GM18520 (cell line): ENCODE data around the gene EIF4H.
"Not testable (repeated sequence)": the region's sequence is repeated elsewhere in the genome, so short reads cannot be mapped to it uniquely, and the experiment has no call there.

Experiments used
- ATAC-seq: cut with Tn5 transposase; IDR thresholded peaks from one replicate; pipeline ENCODE4 v1.9.1; 2021; ENCODE audit not compliant: unreplicated experiment

EIF4H gene

DNA sequence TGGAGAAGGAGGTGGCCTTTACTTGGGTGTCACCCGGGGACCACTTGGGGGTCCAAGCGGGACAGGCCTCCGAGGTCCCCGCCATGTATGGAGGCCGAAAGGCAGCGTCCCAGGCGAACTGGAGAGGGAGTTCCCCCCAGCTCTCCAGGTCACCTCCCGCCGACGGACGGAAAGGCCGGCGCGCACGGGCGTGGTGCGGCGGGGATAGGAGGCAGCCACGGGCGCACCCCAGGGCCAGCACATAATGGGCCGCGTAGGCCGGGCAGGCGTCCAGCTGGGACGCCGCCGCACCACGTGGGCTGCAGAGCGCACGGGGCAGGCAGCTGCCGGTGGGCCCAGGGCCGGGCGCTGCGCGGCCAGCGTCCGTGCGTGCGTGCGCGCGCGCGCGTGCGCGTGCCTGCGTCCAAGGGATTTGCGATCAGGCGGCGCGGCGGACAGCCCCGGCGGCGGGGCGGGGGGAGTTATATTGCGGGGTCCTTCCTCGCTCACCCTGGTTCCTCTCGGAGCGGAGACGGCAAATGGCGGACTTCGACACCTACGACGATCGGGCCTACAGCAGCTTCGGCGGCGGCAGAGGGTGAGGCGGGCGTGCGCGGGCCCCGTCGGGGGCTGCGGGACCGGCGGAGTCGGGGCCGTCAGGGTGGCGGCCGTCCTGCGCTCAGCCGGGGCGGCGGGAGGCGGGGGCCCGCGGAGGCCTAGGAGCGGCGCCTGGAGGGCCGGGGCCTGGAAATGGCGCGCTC lies at the start of gene EIF4H:
EIF4H (plus strand) TSS at position 491 of the 740 bp plus-strand sequence; CDS start at position 519, 28 bp downstream.
- ATAC-seq = peak; percentile 79

DNA sequence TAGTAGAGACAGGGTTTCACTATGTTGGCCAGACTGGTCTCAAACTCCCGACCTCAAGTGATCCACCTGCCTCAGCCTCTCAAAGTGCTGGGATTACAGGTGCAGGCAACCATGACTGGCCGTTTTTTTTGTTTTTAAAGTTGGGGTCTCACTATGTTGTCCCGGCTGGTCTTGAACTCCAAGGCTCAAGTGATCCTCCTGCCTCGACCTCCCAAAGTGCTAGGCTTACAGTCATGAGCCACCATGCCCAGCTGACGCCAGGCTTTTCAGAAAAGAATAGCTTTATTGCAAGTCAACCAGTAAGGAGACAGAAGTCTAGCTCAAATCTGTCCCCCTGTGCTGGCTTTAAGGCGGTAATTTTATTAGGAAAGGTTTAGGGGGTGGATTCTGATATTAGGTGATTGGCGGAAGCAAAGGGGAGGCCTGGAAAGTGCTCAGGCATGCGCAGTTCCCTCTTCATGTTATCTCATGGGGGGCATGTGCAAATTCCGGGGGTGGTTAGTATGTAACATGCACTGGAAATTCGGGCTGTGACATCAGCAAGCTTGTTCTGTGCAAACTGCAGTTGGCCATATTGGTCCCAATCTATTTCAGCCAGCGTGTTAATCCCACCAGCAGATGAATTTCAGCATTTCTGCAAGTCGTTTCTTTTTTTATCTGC lies 47.8 kb upstream of the EIF4H start:
- ATAC-seq = no peak

DNA sequence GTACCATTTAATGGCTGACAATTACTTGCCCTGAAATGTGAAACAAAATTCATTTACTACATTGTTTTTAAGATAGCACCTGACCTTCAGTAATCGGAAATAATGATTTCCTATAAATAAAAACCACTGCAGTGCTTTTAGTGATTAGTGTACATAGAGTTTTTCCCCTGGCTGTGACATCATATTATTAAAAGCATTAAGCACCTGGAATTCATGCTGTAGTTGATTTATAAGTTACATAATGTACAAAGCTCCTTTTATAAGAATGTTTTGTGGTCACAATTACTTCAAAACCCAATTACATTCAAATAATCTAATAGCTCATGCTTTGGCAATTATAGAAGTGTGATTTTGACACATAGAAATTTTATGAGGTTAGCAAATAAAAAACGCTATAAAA lies 44.3 kb upstream of the EIF4H start:
- ATAC-seq = no peak

DNA sequence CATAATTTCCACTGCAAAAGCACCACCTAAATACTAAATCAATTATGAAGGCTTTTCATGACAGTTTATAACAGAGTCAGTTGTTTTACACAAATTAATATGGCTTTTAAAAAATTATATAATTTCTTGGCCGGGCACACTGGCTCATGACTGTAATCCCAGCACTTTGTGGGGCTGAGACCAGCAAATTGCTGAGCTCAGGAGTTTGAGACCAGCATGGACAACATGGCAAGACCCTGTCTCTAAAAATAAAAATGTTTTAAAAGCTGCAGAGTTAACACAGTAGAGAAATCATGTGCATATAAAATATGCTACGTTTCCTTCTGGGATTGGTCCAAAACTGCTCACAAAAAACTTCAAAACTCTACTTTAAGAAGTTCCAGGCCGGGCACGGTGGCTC lies 43.6 kb upstream of the EIF4H start:
- no peak for ATAC-seq

DNA sequence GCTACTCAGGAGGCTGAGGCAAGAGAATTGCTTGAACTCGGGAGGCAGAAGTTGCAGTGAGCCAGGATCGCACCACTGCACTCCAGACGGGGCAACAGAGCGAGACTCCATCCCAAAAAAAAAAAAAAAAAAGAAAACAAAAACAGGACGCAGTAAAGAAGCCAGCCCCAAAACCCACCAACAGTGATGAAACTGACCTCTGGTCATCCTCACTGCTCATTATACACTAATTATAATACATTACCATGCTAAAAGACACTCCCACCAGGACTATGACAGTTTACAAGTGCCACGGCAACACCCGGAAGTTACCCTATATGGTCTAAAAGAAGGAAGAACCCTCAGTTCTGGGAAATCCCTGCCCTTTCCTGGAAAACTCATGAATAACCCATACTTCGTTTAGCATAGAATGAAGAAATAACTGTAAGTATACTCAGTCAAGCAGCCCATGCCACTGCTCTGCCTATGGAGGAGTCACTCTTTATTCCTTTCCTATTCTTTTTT lies 40.0 kb upstream of the EIF4H start:
- ATAC-seq = no peak

DNA sequence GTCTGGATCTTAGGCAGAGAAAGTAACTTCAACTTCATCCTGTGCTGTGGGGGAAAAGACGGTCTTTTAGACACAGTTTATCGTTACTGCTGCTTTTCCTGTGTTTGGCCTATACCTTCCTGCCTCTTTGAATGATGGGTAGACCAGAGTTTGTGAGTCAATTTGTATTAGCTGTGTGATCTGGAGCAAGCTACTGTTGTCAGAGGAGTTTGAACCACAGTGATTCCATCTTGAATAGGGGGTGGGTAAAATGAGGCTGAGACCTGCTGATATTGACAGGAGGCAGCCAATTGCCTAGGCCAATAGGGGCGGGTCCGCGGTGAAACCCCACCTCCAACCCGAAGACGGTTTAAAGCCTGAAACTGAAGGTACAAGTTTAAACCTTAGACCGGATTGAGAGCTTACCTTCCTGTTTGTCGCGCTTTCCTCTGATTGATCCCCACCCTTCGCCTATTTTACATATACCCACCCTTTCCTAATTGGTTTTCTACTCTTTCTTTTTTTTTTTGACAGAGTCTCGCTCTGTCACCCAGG lies 35.8 kb upstream of the EIF4H start:
- ATAC-seq = no peak

DNA sequence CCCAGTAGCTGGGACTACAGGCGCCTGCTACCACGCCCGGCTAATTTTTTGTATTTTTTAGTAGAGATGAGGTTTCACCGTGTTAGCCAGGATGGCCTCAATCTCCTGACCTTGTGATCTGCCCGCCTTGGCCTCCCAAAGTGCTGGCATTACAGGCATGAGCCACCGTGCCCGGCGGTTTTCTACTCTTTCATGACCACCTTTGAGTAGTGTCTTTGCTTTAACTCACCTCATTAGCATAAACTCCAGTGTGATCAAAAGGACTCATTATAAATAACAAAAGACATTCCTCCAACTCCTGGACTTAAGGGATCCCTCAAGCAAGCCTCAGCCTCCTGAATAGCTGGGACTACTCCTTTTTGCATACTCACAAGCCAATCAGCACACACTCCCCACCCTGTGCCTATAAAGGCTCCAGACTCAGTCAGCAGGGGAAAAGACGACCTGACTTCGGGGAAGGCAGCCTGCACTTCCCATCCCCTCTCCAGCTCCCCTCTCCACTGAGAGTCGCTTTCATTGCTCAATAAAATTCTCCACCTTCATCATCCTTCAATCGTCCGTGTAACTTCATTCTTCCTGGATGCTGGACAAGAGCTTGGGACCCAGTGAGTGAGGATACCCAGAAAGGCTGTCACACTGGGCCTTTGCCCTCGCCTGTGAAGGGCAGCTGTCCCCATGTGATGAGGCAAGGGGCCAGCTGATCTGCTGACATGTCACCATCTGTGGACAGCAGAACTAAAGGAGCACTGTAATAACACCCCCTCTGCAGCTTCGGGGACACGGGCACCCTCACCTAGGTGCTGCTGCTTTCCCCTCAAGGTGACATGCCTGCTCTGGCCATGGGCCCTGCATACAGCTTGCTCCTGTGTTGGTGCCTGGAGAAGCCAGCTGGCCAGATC lies 35.0 kb upstream of the EIF4H start:
- no peak for ATAC-seq

DNA sequence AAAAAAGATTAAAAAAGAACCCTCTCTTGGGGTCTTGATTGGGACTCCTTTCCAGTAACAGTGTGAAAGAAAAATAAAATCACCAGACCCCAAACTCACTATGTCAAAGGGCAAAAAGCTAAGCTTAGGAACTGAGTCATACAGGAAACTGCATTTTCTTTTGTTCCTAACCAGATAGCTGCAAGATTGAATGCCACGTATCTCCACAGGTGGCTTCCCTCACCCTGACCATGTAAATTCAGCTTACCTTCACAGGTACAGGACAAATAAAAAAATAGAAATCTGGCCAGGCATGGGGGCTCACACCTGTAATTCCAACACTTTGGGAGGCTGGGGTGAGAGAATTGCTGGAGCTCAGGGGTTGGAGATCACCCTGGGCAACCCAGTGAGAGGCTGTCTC lies 32.5 kb upstream of the EIF4H start:
- no peak for ATAC-seq

DNA sequence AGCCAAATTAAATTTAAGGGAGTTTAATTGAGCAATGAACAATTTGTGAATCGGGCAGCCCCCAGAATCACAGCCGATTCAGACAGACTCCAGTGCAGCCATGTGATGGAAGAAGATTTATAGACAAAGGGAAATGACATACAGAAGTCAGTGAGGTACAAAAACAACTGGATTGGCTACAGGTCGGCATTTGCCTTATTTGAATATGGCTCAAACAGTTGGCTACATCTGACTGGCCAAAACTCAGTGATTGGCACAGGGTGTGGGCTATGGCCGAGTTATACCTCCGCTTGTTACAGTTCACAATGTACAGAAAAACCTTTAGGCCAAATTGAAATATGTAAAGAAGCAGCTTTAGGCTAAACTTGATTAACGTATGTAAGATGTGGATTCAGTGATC lies 30.8 kb upstream of the EIF4H start:
- no peak for ATAC-seq

DNA sequence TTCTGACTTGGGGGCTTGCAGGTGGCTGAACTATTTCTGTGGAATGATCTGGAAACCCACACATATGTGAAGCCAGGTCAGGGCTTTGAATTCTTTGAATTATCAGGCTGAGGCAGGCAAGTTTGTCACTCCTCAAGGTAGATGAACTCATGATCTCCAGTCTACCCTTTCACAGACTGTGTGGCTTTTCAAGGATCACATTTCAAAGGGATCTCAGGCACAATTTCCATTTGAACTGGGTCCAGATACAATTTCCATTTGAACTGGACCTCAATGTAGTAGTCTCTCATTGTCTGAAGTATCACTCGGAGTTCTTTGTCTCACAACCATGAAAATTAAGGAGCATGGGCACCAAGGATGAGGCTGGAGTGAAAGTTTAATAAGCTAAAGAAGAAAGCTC lies 25.7 kb upstream of the EIF4H start:
- no peak for ATAC-seq

DNA sequence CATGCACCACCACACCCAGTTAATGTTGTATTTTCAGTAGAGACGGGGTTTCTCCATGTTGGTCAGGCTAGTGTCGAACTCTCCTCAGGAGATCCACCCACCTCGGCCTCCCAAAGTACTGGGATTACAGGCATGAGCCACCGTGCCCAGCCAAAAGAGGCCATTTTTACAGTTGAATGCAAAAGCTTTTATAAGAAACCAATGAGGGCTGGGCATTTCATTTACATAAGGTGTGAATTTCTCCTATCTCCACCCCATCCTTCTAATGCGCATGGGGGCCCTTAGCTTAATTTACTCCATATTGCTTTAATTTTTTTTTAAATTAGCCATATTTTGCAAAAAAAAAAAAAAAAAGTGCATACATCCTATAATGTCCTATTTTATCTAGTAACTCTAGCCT lies 25.1 kb upstream of the EIF4H start:
- no peak for ATAC-seq

DNA sequence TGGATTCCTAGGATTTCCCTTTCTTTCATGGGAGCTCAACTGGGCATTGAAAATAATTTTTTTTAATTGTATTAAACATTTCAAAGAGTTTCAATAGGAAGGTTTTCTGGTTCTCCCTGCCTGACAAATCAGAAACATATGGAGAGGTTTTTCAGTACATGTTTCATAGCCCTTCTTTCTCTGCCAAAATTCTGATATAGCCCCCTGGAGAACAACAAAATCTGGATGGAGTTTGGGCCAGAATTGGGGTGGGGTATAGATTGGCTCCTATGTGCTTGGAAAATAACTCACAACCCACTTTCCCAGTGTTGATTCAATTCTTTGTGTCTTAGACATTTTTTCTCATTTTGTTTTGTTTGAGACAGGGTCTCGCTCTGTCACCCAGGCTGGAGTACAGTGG lies 24.6 kb upstream of the EIF4H start:
- ATAC-seq = no peak

DNA sequence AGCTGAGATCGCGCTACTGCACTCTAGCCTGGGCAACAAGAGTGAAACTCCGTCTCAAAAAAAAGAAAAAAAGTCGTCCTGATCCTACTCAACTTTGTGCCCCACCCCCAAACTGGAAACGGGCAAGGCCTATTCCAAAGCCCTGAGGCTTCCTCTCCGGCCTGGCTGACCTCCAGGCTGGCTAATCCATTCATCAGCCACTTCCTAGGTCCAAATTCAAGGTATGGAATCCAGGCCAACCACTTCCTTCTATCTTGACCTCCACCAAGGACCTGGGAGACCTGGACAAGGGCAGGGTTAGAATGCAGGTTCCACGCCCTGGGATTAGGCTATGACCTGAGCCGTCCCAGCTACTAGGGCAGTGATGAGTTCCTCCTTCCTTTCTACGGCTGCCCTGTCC lies 20.4 kb upstream of the EIF4H start:
- no peak for ATAC-seq

DNA sequence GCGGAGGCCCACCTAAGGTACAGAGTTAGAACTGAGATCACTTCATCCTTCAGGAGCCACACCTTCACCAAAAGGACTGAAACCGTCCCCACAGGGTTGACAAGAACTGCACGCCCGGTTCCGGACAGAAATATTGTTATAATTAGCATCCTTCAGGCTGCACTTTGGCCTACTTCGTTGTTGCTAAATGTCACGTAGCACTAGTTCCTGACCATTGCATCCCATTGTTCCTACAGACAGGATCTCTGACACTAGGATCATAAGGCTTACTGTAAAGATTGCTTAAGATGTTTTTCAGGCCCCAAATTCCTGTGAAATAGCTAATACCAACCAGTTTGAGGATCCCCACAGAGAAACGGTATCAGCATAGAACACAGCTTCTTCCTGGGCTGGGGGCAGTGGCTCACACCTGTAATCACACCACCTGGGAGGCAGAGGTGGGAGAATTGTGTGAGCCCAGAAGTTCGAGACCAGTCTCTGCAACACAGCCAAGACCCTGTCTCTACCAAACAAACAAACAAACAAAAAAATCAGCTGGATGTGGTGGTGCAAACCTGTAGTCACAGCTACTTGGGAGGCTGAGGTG lies 18.3 kb upstream of the EIF4H start:
- ATAC-seq = no peak

DNA sequence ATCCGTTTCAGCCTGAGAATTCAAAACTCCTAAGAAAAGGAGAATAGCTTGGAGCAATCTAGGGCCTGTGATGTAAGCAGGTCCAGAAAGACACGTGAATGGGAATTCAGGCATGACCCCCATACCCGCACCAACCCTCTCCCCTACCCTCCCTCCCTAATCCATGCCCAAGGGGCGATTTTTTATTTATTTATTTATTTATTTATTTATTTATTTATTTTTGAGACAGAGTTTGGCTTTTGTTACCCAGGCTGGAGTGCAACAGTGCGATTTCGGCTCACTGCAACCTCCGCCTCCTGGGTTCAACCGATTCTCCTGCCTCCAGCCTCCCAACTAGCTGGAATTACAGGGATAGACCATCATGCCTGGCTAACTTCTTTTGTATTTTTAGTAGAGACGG lies 16.6 kb upstream of the EIF4H start:
- no peak for ATAC-seq

DNA sequence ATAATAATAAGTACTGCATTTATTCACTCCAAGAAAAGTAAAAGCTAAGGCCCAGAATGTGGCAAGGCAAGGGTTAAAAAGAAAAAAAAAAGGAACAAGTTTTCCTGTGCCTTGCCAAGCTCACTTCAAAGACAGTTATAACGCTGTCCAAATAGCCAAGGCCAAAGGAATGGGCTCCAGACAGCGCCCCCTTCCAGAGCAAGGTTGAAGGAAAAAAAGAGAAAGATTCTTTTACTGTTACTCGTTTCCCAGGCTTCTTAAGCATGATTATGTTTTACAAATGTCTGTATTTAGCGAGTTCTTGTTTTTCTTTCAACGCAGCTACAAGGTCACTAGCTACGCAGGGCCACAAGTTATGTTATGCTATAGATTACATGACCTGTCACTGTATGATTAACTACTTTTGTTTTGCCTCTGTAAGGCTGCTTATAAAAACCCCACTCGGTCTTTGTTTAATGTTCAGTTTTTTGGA lies 9.1 kb upstream of the EIF4H start:
- ATAC-seq = no peak

DNA sequence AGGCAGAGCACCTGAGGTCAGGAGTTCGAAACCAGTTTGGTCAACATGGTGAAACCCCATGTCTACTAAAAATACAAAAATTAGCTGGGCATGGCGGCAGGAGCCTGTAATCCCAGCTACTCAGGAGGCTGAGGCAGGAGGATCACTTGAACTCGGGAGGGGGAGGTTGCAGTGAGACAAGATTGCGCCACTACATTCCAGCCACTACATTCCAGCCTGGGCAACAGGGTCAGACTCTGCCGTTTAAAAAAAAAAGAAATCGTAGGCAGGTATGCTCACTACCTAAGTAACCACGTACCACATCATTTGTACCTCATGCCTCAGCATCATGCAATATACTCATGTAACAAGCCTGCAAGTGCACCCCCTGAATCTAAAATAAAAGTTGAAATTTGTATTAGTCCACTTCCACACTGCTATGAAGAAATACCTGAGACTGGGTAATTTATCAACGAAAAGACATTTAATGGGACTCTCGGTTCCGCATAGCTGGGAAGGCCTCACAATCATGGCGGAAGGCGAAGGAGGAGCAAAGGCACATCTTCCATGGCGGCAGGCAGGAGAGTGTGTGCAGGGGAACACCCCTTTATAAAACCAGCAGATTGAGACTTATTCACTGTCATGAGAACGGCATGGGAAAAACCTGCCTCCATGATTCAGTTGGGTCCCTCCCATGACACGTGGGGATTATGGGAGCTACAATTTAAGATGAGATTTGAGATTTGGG lies 8.1 kb upstream of the EIF4H start:
- ATAC-seq = no peak

DNA sequence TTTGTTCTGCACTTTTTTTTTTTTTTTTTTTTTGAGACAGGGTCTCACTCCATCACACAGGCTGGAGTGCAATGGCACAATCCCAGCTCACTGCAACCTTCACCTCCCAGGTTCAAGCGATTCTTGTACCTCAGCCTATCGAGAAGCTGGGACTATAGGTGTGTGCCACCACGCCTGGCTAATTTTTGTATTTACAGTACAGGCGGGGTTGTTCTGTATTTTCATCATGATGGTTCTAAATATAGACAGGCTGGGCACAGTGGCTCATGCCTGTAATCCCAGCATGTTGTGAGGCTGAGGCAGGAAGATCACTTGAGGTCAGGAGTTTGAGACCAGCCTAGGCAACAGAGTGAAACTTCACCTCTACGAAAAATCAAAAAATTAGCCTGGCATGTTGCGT lies 6.8 kb upstream of the EIF4H start:
- ATAC-seq = not testable (repeated sequence)

DNA sequence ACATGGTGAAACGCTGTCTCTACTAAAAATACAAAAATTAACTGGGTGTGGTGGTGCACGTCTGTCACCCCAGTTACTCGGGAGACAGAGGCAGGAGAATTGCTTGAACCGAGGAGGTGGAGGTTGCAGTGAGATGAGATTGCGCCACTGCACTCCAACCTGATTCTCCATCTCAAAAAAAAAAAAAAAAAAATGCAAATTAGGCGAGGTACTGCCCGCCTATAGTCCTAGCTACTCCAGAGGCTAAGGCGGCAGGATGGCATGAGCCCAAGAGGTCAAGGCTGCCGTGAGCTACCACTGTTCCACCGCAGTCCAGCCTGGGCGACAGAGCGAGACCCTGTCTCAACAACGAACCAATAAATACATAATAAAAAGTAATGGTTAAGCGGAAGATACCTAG lies 1.1 kb upstream of the EIF4H start:
- no peak for ATAC-seq

DNA sequence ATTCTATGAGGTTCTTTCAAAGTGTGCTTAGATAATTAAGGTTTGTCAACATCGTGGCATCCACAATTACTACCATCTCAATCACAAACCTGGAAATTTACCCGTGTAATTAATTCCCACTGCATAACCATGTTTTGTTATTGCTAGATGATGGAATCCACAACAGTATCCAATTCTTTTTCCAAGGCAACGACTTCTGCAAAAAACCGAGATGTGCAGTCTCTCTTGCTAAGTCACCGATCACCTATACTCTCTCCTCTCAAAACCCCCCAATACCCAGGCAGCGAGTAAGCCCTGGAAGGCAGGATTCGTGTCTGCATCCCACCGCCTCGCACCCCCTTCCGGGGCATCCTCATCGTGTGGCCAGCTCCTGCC lies 678 bp upstream of the EIF4H start:
- ATAC-seq = no peak
